GM18907 (cell line): ENCODE data around the gene TLX3.
"Not testable (repeated sequence)": the region's sequence is repeated elsewhere in the genome, so short reads cannot be mapped to it uniquely, and the experiment has no call there.

Experiments
- ATAC-seq: cut with Tn5 transposase; IDR thresholded peaks from one replicate; pipeline ENCODE4 v1.9.1; 2021; ENCODE audit warnings: mild to moderate bottlenecking, moderate library complexity; ENCODE audit not compliant: unreplicated experiment

TLX3 gene

GRCh38 chr5:171308453-171309275 is at the start of gene TLX3:
Gene TLX3, plus strand, starts transcription at chr5:171309248. Its CDS starts 118 bp downstream, at chr5:171309366.
- no peak for ATAC-seq

GRCh38 chr5:171261361-171261760 is 47.7 kb upstream of the TLX3 start:
- no peak for ATAC-seq

DNA sequence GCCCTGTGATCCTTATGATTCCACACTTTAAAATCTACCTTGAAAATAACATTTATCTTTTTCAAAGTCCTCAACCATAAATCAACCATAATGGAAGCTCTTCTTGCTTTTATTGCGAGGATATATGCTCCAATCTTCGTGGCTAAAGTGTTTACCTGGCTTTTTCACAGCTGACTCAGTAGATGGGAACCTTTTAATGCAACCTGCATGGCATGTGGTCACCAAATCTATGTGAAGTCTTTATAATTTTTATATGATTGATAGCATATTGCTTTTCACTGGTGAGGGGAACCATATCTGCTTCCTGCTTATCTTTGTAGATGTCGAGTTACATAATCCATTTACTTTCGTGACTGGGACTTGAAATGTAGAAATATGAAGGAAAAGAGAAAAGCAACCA is 47.1 kb upstream of the TLX3 start:
- no peak for ATAC-seq

DNA sequence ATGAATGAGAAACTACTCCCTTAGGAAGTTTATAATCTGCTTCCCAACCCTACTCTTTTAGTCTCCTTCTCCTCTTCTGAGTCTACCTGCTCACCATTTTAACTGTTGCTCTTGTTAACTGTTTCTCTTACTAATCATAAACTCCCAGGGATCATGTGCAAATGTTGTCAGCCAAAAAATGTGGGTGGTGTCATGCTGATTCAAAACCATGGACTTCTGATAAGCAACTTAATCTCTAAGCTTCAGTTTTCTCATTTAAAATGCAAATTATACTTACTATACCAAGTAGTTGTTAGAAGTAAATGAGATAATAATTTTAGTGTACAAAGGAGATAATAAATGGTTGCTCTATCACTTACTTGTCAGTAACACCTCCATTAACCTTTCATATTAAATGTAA is 45.9 kb upstream of the TLX3 start:
- ATAC-seq, result no peak

DNA sequence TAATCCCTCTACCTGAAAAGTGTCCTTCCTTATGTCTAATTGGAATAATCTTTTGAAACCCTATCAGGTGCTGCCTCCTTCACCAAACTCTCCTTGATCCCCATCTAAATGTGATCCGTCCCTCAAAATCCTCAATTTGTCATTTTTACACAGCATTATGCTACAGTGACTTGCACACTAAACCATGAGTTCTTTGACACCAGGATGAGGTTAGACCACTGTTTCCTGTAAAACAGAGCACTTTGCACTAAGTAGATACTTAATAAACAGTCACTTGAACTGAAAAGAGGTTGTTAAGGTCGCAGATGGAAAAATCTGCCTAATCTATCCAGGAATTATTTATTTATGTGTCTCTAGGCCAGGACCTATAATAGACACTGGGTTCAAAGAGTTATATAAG is 44.2 kb upstream of the TLX3 start:
- no peak for ATAC-seq

- ATAC-seq, result no peak
Observed at GRCh38 chr5:171268700-171269620, 40.1 kb upstream of the TLX3 start.

DNA sequence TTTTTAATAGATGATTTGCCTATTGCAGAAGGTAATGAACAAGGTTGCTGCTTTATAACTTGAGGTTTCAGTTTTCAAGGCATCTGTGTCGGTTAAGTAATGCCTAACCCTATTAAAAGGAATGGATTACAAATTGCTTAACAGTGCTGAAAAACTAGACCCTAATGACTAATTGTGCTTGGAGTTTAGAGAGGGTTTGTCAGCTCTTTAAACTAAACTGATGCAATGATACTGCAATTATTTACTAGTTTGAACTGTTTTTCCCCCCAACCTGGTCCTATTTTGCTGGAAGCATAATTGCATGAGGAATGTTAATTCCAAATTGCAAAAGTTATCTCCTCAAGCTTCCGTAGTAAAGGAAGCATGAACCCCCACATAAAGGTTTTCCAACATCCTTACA is 39.3 kb upstream of the TLX3 start:
- peak; percentile 62 for ATAC-seq

DNA sequence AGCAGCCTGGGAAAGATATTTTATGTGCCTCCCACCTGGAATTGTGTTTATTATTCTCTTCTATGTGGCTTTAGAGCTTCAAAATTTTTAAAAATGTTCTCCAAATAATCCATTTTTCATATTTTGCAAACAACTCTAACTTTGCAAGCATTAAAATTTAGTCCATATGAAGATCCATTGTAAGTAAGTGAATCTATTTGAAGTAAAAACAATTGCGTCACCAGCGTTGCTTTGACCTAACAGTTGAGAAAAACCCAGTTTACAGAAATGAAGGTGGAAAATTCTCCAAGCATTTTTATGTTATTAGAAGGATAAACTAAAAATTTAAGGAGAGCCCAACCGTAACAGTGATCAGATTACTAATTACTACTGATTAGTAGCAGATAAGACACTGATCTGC is 38.9 kb upstream of the TLX3 start:
- ATAC-seq, result no peak

- ATAC-seq, result no peak
Observed at GRCh38 chr5:171271798-171272197, 37.2 kb upstream of the TLX3 start.

DNA sequence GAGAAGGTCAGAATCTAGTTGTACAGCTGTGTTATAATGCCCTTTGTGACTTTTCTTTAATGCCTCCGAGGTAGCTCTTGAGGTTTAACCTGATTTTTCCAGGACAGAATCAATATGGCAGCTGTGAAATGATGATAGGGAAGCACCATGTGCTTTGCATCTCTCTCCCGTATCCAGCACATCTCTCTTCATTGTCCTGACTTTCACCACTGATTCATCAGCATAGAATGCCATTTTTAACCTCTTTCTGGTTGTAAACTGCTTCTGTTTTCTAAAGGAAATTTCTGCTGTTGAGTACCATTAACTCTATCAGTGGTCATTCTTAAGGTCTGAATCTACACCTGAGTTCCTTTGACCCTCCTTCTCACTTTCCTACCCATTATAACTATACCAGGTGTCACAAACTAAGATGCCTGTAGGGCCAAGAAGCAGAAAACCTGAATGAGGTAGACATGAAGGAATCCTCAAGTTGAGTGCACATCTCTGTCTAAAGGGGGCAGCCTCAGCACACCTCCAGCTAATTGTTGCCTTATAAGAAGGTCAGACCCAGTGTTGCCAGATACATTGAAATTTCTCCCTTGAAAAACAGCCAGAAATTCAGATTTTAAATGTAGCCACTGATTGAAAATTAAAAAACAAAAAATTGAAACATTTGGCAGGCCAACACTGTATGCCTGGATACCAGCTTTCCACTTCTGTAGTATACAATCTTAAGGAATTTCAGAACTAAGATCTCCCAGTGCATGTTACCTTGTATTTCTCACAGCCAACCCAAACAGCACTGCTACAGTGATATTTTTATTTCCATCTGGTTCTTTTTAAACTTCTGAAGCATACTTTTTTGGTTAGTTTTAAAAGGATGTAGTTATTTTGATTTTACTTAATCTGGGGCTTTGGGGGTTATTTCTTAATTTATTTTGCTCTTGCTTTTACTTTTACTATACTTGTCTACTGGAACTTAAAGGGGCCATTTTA is 35.8 kb upstream of the TLX3 start:
- ATAC-seq, result peak; percentile 60

GRCh38 chr5:171275841-171276544 is 33.1 kb upstream of the TLX3 start:
- ATAC-seq, result no peak

- no peak for ATAC-seq
Observed at GRCh38 chr5:171283753-171284152, 25.3 kb upstream of the TLX3 start.

DNA sequence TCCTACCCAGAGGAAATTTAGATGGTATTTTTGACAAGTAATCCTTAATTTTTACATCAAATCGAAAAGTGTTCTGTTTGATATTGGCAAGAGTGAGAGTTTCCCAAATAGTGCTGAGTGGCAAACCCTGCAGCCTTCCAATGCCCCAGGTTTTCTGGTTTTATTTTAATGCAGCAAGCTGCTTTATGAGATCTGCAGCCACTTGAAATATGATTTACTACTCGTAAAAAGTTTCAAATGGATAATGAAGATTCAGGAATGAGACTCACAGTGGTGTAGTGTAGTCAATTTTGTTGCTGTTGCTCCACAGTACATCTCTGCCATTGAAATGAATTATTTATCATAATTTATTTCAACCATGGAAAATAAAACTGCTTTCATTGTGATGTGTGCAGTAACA is 23.6 kb upstream of the TLX3 start:
- no peak for ATAC-seq

DNA sequence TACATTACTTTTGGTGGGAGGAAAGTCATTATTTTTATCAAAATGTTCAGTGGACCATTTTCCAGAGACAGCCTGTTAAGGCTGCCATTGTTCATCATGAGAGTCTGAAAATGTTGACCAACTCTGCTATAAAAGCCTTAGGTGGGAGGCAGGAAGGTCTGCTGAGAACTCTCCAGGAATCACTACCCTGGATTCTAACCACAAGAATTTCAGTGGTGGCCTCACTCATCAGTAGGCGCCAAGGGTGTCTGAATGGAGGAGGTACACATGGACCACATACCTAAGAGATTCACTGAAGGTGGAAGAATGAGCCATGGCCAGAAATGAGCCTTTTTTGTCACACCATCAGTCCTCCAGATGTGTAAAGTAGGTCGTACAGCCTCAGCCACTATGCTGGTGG is 21.0 kb upstream of the TLX3 start:
- ATAC-seq, result no peak

DNA sequence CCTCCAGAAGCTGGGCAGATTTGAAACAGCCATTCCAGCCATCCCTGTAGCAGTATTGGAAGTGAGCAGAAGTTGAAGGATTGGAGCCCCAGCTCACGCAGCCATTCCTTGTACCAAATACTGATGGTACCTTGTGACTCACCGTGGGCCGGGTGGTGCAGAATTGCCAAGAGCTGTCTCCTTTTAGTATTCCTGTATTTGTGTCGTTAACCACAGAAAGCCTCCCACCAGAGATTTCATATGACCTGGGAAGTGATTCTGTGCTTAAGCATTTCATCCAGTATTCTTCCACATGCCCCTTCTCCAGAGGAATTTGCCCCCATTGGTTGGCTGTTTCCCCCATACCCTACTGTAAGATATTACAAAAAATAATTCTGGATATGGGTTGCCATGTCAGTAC is 17.7 kb upstream of the TLX3 start:
- no peak for ATAC-seq

- ATAC-seq, result no peak
Observed at GRCh38 chr5:171295299-171295698, 13.7 kb upstream of the TLX3 start.

DNA sequence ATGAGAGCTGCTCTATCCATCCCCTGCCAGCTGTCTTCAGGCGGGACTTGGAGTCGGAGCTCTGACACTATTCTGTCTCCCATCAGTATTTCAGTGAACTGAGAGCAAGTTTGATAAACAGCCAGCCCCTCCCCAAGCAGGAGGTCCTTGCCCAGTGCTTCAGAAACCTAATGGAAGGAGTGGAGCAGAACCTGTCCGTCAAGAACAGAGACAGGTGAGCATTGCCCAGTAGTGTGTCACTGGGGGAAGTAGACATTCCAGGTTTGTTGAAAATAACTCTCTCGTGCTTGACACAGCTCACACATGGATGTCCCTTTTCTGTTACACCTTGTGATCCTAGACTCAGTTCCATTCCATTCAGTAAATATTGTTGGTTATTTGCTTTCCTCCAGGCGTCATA is 13.2 kb upstream of the TLX3 start:
- ATAC-seq, result no peak

DNA sequence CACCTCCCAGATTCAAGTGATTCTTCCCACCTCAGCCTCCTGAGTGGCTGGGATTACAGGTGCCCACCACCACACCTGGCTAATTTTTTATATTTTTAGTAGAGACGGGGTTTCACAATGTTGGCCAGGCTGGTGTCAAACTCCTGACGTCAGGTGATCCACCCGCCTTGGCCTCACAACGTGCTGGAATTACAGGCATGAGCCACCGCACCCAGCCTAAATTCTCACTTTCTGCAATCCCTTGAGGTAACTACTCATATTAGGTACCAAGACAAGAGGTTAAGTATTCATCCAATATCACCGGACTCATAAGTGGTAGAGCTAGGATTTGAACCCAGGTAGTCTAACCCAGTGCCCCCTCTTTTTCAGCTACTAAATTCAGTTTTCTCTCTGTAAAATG is 11.1 kb upstream of the TLX3 start:
- not testable (repeated sequence) for ATAC-seq

- ATAC-seq, result no peak
Observed at GRCh38 chr5:171299228-171299627, 9.8 kb upstream of the TLX3 start.

DNA sequence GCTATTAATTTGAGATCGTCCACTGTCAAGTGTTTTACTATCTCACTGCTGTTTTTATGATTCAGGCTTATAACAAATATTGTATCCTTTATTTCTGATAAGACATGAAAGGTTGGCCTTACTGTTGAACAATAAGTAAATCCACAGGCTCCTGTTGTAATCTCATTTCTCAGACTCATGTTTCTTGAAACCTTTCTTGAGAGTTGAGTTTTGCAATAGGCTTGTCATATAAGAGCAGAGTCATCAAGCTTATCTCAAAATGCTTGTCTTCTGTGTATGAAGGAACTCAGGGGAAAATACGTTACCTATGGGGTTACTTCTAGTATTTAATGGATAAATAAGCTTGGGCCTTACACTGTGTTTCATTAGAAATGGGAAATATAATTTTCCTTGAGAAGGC is 9.2 kb upstream of the TLX3 start:
- ATAC-seq, result no peak
